Measurements from ENCODE around the gene CENPP. TPM values are rescaled to one million over a fixed set of nuclear protein-coding genes. Genes with fewer than 3 reads are reported as not detected.
"Not testable (repeated sequence)": the region's sequence is repeated elsewhere in the genome, so short reads cannot be mapped to it uniquely, and the experiment has no call there.

CENPP gene
- total RNA-seq, 1 donor, result 5.4 TPM

DNA sequence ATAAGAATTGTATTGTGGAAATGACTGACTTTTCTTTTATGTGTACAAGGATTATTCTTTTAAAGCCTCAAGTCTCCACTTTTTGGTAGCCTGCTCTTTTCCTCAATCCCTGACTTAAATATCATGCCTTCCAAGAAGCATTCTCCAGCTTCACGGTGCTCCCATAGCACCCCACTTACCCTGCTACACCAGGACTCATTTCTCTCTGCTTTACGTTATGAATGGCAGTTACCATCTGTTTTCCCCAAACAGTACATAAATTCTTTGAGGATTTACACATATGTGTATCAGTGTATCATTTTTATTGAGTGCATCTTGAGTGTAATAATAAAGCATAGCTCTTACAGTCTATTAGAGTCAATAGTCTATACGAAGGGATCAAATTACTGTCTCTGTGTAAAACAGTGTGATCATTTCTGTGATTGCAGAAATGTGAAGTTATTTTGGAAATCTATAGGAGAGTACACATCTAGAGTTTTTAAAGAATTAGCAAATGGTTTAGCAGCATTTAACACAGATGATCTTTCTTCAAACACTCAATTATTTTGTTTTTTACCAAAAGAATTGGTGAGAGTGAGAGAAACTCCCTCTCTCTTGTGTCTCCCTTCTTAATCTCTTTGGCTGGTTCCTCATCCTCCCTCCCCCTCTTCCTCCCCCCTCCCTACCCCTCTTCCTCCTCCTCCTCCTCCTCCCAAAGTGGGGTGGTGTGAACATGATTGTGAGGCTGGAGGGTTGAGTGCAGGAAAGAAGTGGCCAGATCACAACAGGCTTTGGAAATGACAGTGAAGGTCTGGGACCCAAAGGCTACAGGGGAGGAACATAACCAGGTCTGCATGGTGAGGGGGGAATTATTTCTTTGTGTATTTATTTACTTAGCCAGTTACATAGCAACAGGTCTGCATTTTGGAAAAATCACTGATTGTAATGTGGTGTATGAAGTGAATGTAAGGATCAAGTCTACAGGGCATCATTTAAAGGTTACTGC is 237.7 kb downstream of the CENPP start:
- TF ChIP-seq, protein P1, sequence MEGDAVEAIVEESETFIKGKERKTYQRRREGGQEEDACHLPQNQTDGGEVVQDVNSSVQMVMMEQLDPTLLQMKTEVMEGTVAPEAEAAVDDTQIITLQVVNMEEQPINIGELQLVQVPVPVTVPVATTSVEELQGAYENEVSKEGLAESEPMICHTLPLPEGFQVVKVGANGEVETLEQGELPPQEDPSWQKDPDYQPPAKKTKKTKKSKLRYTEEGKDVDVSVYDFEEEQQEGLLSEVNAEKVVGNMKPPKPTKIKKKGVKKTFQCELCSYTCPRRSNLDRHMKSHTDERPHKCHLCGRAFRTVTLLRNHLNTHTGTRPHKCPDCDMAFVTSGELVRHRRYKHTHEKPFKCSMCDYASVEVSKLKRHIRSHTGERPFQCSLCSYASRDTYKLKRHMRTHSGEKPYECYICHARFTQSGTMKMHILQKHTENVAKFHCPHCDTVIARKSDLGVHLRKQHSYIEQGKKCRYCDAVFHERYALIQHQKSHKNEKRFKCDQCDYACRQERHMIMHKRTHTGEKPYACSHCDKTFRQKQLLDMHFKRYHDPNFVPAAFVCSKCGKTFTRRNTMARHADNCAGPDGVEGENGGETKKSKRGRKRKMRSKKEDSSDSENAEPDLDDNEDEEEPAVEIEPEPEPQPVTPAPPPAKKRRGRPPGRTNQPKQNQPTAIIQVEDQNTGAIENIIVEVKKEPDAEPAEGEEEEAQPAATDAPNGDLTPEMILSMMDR (IDR thresholded peaks at IDR 0.05; ENCODE audit: extremely low read depth, low read depth, low read length), result no peak
- H3K27me3 ChIP-seq (ENCODE audit: insufficient read depth, low read length), result no peaks in the 10 kb centered on the region
- no peak for DNase-seq (ENCODE audit: insufficient read length, low spot score, missing footprints)
- H3K9me3 ChIP-seq (ENCODE audit: low read depth, low read length), result no peaks in the 10 kb centered on the region
- no peak overlapping the region for H3K27ac ChIP-seq (ENCODE audit: low read depth, low read length)
- H3K4me2 ChIP-seq (ENCODE audit: insufficient read depth, low read length), result no peak overlapping the region
- no peaks in the 10 kb centered on the region for H3K36me3 ChIP-seq (ENCODE audit: insufficient read depth, low read length)
- no peaks in the 10 kb centered on the region for H4K20me1 ChIP-seq (ENCODE audit: insufficient read depth, low read length)
- peaks cover 26% of the 10 kb centered on the region for H3K4me1 ChIP-seq (ENCODE audit: insufficient read depth, low read length)
- H3K79me2 ChIP-seq (ENCODE audit: insufficient read depth, low read length), result no peaks in the 10 kb centered on the region
- no peak overlapping the region for H2AFZ ChIP-seq (ENCODE audit: low read length)
- H3K4me3 ChIP-seq (ENCODE audit: insufficient read depth, low read length), result no peak overlapping the region

DNA sequence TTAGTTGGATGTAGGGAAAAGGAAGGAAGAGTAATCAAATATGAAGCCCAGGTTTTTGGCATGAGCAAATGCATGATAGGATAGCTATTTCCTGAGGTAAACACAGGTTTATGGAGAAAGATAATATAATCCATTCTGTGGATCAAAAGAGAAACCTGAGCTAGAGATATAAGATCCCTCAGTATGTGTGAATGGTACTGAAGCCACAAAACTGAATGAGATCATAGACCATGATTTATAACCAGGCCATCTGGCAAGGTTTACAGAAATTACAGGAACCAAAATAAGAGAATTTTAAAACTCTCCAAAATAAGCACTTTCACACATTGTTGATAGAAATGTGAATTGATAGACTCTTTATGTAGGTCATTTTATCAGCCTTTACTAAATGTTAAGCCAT is 238.8 kb downstream of the CENPP start:
- Histone ChIP-seq H3K9me3 (ENCODE audit: low read depth, low read length) (no peaks in the 10 kb centered on the region), H4K20me1 (ENCODE audit: insufficient read depth, low read length) (no peaks in the 10 kb centered on the region), H3K4me2 (ENCODE audit: insufficient read depth, low read length) (no peak overlapping the region), H3K79me2 (ENCODE audit: insufficient read depth, low read length) (no peaks in the 10 kb centered on the region), H3K27ac (ENCODE audit: low read depth, low read length) (no peak overlapping the region), H3K27me3 (ENCODE audit: insufficient read depth, low read length) (no peaks in the 10 kb centered on the region), H3K36me3 (ENCODE audit: insufficient read depth, low read length) (no peaks in the 10 kb centered on the region), H3K4me3 (ENCODE audit: insufficient read depth, low read length) (no peak overlapping the region), H3K4me1 (ENCODE audit: insufficient read depth, low read length) (peaks cover 26% of the 10 kb centered on the region), H2AFZ (ENCODE audit: low read length) (no peak overlapping the region)
- DNase-seq (ENCODE audit: insufficient read length, low spot score, missing footprints), result no peak
- TF ChIP-seq, protein P1 (IDR thresholded peaks at IDR 0.05; ENCODE audit: extremely low read depth, low read depth, low read length), result no peak

DNA sequence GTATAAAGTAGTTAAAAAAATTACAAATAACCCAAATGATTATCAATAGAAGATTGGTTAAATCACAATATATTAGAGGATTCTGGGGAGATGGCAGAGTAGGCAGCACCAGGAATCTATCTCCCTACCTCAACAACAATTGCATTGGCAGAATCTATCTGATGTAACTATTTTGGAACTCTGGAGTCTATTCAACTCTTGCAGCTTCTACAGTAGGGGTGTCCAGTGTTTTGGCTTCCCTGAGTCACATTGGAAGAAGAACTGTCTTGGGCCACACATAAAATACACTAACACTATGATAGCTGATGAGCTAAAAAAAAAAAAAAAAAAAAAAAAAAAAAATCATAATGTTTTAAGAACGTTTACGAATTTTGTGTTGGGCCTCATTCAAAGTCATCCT is 239.2 kb downstream of the CENPP start:
- Histone ChIP-seq H3K27ac (ENCODE audit: low read depth, low read length) (no peak overlapping the region), H3K4me3 (ENCODE audit: insufficient read depth, low read length) (no peak overlapping the region), H3K4me2 (ENCODE audit: insufficient read depth, low read length) (no peak overlapping the region), H2AFZ (ENCODE audit: low read length) (no peak overlapping the region), H3K79me2 (ENCODE audit: insufficient read depth, low read length) (no peaks in the 10 kb centered on the region), H3K27me3 (ENCODE audit: insufficient read depth, low read length) (no peaks in the 10 kb centered on the region), H3K36me3 (ENCODE audit: insufficient read depth, low read length) (no peaks in the 10 kb centered on the region), H4K20me1 (ENCODE audit: insufficient read depth, low read length) (no peaks in the 10 kb centered on the region), H3K4me1 (ENCODE audit: insufficient read depth, low read length) (peaks cover 26% of the 10 kb centered on the region), H3K9me3 (ENCODE audit: low read depth, low read length) (no peaks in the 10 kb centered on the region)
- no peak for DNase-seq (ENCODE audit: insufficient read length, low spot score, missing footprints)
- TF ChIP-seq, protein P1 (IDR thresholded peaks at IDR 0.05; ENCODE audit: extremely low read depth, low read depth, low read length), result no peak

DNA sequence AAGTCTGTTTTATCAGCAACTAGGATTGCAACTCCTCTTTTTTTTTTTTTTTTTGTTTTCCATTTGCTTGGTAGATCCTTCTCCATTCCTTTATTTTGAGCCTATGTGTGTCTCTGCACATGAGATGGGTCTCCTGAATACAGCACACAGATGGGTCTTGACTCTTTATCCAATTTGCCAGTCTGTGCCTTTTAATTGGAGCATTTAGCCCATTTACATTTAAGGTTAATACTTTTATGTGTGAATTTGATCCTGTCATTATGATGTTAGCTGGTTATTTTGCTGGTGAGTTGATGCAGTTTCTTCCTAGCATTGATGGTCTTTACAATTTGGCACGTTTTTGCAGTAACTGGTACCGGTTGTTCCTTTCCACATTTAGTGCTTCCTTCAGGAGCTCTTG is 246.1 kb downstream of the CENPP start:
- not testable (repeated sequence) for H3K27ac ChIP-seq (ENCODE audit: low read depth, low read length); H3K4me2 ChIP-seq (ENCODE audit: insufficient read depth, low read length); H3K27me3 ChIP-seq (ENCODE audit: insufficient read depth, low read length); H3K4me1 ChIP-seq (ENCODE audit: insufficient read depth, low read length); DNase-seq (ENCODE audit: insufficient read length, low spot score, missing footprints); H3K4me3 ChIP-seq (ENCODE audit: insufficient read depth, low read length); H2AFZ ChIP-seq (ENCODE audit: low read length); H3K36me3 ChIP-seq (ENCODE audit: insufficient read depth, low read length); H3K9me3 ChIP-seq (ENCODE audit: low read depth, low read length); H3K79me2 ChIP-seq (ENCODE audit: insufficient read depth, low read length); H4K20me1 ChIP-seq (ENCODE audit: insufficient read depth, low read length)

DNA sequence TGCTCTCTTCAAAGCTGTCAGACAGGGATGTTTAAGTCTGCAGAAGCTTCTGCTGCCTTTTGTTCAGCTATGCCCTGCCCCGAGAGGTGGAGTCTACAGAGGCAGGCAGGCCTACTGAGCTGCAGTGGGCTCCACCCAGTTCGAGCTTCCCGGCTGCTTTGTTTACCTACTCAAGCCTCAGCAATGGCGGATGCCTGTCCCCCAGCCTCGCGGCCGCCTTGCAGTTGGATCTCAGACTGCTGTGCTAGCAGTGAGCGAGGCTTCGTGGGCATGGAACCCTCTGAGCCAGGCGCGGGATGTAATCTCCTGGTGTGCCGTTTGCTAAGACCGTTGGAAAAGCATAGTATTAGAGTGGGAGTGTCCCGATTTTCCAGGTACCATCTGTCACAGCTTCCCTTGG is 247.9 kb downstream of the CENPP start:
- not testable (repeated sequence) for DNase-seq (ENCODE audit: insufficient read length, low spot score, missing footprints); H3K27ac ChIP-seq (ENCODE audit: low read depth, low read length); H2AFZ ChIP-seq (ENCODE audit: low read length); H3K4me3 ChIP-seq (ENCODE audit: insufficient read depth, low read length); H3K4me2 ChIP-seq (ENCODE audit: insufficient read depth, low read length); H3K9me3 ChIP-seq (ENCODE audit: low read depth, low read length); H3K4me1 ChIP-seq (ENCODE audit: insufficient read depth, low read length); H3K79me2 ChIP-seq (ENCODE audit: insufficient read depth, low read length); H3K27me3 ChIP-seq (ENCODE audit: insufficient read depth, low read length); H4K20me1 ChIP-seq (ENCODE audit: insufficient read depth, low read length); H3K36me3 ChIP-seq (ENCODE audit: insufficient read depth, low read length)

Data from osteoblast (primary cell).